HG03135 (cell line): ENCODE measurements around the gene STARD13.

ENCODE experiments used
- ATAC-seq: cut with Tn5 transposase; IDR thresholded peaks from one replicate; pipeline ENCODE4 v1.9.1; 2021; ENCODE audit warnings: mild to moderate bottlenecking, moderate library complexity; ENCODE audit not compliant: unreplicated experiment

Gene STARD13

DNA sequence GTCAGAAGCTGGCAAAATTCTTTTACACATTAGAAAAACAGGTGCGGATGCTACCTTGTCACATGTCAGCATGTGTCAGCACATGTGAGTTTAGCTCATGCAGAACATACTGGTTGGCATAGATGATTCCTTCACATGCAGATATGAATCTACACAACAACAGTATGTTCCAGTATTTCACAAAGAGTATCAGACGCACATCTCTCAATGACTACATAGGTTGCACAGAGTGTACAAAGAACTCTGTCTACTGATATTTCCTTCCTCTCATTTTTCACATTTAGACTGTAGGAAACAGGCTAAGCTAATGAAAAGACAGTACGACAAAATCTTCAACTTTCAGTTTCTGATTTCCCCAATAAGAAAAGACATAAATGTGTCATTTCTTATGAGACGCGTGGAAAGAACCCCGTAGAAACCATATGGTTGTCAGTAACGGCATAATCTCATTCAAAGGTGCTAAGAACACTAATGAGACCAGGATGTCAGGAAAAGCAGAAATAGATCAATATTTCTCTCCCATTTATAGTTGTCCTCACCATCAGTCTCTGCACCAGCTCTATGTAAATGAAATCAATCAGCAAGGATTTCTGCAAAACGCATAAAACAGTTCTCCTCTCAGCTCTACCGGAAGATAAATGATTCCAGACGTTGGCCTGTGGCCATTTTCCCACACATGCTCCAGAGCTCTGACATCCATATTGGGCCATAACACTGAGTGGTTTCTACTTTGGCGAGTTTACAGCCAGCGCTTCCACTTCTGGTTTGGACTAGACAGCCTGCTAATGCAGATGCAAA is 81.2 kb downstream of the STARD13 start:
- ATAC-seq = peak; percentile 38

DNA sequence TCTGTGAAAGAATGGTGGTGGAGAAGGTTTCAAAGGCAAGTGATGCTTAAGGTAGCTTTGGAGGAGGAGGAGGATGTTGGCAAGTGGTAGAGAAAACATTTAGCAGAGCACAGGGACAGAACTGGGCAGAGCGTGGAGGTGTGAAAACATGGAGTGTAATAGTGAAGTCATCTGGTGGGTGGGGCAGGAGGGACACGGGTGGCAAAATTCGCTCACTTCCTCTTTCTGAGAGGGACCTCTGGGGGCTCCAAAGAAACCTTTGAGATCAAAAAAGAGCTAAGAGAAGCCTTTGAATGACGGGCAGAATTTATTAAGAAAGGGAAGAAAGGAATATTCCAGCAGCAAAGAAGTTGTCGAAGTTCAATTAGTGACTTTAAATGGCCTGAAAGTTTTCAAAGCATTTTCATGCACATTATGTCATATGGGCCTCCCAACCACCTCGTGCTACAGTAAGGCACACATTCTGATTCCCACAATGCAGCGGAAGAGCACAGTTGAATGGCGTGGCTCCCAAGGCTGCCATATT is 82.8 kb downstream of the STARD13 start:
- no peak for ATAC-seq

DNA sequence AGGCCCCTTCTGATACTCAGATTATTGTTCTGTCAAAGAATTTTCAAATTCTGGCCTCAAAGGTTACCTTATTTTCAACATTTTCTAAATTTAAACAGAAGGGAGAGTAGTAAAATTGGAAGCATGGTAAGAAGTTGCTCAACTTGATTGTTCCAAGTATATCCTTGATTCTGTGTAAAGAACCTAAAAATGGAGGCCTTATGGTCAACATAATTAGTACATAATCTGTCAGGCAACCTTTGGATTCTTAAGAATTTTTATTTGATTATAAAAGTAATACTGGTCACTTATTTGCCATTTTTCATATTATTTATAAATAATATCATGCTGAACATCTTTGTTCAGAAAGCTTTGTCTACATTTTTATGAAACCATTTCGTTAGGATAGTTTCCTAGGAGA is 83.9 kb downstream of the STARD13 start:
- no peak for ATAC-seq

DNA sequence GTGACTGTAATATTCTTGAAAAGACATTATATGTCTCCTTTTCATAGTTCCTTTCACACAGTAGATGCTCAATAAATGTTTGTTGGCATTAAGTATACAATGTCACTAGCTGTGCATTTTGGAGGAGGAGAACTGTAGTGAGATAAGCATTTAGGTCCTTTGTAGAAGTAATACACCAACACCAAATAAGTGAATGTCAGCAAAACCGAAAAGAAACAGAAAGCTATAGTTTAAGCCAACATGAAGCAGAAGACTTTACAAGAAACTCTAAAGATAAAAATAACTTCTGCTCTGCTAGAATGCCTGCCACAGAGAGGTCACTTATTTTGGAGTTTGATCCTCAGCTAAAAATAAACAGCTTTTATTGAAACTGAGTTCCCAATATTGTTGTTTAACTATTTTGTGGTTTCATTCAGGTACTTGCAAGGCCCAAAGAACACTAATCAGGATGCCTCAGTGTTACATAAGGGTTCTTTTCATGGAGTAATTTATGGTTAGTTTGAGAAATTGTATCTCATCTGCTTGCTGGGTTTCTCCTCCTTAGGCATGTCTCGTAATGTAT is 86.2 kb downstream of the STARD13 start:
- ATAC-seq = no peak

DNA sequence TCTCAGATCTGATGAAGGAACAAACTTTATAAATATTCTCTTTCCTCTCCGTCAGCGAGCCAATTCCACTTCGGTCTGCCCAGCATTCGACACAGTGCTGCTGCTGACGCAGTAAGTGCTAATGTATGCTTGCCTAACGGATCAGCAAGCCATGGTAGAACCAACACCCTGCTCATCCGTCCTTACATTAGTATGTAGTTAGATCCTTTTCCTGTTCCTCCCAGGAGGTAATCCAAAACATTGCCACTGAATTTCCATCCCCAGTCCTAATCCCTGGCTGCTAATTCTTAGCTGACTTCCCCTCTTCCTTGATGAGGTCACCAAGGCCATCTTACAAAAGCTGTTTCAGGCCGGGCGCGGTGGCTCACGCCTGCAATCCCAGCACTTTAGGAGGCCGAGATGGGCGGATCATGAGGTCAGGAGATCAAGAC is 88.0 kb downstream of the STARD13 start:
- no peak for ATAC-seq

DNA sequence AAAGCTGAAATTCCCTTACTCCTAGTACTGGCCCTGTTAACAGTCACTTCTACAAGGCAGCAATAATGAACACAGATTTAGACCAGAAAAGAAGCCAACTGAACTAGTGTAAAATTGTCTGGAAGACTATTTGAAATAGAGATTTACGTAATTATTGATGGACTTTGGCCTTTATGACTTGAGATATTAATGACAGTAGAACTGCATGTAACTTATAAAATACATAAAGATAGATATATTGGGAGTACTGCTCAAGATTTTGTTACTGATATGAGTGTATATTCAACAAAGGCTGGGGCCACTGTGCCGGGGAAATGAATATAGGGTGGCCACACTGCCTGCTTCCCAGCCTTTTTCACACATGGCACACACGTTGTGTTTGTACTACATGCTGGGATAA is 88.8 kb downstream of the STARD13 start:
- no peak for ATAC-seq

DNA sequence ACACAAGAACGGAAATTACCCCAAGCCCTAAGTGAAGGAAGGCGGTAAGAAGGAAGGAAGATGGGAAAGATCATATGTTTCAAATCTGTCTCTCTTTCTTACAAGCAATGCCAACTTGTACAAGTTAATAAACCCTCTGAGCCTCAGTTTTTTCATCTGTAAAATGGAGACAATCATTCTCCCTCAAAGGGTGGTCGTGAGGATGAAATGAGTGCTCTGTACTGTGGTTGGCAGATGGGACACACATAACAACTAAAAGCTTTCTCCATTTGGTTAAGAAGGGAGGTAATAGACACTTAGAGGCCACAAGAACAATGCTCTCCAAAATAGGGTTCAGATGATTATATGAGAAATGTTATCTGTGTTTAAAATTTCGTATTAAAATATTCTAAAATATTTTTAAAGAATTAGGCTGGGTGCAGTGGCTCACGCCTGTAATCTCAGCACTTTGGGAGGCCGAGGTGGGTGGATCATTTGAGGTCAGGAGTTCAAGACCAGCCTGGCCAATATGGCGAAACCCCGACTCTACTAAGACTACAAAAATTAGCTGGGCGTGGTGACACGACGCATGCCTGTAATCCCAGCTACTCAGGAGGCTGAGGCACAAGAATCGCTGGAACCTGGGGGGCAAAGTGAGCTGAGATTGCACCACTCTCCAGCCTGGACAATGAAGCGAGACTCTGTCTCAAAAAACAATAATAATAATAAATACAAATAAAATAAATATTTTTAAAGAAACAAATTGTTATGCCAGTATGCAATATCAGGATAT is 89.7 kb downstream of the STARD13 start:
- ATAC-seq = no peak

DNA sequence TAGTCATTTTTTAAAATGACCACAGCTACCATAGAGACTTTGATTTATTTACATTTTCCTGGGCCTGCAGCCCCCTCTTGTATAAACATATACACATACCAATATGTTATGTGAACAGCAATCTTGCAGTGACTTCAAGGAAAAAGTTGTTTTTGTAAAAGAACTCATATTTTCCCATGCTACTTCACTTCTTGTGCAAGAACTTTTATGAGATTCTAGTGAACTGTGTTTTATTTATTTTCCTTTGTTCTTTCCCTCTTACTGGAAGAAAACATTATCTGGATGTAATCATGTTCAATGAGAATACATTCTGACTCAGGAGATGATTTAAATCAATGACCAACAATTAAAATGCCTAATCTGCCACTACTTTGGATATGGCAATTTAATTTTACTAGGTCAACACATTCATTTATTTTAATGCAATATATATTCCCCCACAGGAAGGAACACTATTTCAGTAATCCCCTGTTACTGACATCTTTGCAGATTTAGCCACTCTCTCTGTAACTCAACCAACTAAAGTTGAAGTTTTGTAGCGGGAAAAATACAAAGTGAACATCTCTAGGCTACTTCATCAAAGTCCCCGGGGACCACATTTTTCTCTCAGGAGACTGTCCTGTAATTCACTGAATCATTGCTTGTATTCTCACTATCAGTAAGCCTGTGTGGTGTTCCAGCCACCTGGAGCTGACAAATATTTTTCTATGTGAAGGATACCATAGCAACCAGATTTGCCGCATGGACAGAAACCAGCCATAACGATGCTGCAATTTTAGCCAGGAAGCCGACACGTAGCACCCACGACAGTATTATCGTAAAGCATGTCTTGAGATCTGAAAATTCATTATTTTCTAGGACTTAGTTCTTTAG is 90.5 kb downstream of the STARD13 start:
- ATAC-seq = peak; percentile 82

DNA sequence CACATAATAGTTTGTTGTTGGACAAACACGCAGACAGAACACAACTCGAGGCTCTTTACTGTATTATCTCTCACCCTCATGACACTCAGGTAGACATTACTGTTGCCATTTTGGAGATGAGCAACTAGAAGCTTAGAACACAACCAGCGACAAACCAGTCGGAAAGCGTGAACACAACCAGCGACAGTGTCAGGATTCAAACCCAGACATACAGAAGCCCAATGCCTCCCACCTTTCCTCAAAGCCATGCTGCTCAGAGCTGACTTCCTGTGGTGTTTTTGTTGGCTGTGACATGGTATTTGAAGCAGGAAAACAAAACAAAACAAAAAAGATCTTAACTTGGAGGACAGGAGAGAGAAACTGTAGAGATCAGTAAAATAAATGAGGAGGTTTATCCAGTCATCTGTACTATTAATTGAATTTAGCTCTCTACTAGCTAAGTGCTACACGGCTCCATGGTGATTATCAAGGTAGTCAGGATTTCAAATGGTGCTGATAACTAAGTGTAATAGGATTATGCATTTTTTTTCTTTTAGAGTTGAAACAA is 92.1 kb downstream of the STARD13 start:
- ATAC-seq = no peak

DNA sequence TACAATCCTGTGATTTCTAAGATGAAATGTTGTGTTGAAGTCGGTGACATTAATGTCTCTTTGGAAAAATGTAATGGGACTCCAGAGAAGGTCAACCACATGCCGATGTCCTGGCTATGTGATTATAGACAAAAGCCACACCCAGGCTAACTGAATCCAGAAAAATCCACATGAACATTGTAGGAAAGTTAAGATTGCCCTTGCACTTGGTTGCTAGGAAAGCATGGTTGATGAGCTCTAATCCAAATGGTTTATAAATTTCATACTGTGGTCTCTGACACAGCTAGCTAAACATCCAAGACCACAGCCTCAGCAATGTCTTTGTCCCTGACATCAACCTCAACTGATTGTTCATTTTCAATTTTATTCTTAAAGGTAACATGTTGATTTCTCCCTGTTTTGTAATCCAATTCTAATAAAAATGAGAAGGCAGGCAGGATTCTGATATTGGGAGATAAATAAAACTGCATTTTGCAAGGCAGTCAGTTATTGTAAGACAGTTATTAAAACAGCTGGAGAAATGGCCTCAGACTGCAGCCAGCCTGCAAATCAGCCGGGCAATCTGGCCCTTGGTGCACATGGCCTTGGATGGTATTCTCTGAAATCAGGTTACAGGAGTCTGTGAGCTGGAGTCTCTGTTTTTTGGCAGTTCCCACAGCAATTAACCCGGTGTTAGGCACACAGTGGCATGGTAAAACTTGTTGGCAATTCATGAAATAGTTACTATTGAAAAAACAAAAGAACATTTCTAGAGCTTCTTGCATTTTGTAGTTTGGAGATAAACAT is 93.9 kb downstream of the STARD13 start:
- no peak for ATAC-seq

DNA sequence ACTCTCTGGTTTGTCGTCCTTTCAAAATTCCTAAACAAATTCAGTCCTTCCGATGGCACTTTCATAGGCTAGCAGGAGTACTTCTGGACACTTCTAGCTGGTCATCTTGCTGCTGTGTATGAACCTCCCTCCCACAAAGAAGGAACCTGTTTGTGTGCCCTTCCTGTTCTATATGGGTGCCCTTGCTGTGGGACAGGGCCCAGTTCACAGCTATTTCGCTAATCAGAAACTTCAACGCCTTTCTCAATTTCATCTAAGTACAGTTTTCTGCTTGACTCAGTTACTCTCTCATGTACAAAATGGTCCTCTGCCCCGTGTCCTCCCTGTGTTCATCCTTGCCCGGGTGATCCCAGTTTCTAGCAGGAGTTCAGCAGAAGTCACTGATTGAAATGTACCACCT is 96.1 kb downstream of the STARD13 start:
- ATAC-seq = no peak

DNA sequence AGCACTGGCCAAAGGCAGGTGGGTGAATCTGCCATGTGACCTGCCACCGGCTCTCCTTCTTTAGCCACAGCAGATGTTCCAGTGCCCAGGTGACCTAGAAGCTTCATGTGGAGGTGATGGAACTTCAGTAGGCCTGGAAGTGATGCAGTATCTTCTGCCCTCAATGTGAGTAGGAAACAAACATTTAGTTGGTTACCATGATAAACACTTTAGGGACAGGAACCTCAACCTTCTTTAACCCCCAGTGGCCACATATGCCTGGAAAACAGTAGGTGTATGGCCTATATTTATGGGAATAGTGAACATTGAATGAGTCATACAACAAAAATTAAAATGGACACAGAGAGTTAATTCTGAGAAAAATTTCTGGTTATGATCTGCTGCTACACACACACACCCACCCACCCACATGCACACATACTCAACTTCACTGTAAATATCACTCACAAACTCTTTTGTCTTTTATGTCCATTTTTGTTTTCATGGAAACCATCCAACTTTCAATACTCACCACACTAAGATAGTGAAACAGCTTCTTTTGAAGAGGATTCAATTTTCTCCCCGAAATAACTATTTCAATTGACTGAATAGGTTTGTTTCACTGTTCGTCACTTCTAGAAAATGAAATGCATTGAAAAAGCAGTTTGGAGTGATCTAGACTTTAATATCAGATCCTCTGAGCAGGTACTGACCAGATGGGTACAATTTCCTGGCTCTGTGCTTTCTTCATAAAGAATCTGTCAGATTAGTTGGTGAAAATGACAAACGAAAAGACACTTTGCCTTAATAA is 97.3 kb downstream of the STARD13 start:
- ATAC-seq = peak; percentile 52

DNA sequence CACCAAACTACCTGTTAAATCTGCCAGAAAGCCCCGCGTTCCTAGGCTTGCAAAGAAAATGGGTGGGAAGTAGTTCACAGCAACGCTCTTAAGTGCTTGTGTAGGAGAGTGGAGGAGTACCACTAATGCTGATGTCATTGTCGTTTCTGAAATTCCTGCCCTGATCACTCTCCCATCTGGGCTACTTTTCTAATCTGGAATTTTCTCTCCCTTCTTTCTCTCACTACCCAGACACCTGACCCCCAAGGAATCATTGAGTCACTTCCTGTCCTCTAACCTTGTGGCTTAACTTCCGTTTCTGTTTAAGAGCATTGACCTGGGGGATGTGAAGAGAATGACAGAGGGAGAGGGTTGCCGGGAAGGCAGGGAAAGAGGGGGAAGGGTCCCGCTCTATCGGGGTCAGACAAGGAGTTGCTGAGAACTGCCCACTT is 98.7 kb downstream of the STARD13 start:
- no peak for ATAC-seq

DNA sequence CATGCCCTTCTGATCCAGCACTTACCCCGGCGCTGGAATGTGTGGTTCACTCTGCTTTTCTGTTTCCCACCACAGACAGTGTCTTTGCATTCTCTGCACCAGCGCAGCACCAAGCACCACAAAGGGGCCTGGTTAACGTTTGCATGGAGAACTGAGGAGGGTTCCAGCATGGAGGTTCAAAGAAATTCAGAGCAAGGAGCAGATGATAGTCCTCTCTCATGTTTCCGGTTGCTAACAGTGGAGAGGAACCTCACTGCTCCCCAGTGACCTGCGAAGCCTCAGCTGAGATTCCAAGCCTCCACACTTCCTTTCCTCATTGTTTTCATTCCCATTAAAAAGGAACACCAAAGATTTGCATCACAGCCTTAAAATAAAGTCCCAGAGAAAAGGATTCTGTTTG is 99.7 kb downstream of the STARD13 start:
- ATAC-seq = no peak

DNA sequence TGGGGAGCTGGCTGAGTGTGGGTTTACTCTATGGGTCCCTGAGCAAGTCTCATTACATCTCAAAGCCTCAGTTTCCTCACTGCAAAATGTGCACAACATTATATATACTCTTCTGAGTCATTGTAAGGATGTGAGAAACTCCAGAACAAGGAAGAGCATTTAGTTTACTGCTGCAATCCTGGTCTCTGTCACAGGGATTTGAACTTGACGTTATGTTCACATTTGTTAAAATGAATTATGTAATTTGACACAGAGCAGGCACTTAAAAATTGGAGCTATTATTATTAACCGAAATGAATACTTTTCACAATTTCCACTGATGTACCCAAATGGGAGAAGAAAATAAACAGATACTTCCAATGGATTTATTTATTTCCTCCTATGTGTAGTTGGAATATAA is 101.0 kb downstream of the STARD13 start:
- no peak for ATAC-seq

DNA sequence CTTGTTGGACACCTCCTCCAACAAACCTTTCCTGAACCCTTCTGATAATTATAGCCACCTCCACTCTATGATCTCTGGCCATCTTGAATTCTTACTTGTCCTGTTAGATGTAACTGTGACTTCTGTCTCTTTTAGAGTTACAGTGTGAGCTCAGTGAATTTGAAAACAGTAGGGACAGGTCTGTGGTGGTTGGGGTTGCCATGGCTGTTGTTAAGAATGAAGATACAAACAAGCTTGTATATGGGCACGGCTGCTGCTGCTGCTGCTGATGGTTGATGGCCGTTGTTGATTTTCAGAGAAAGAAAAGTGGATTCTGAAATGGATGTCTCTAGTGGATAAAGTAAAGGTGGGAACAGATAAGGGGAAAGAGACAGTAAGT is 101.5 kb downstream of the STARD13 start:
- ATAC-seq = no peak

DNA sequence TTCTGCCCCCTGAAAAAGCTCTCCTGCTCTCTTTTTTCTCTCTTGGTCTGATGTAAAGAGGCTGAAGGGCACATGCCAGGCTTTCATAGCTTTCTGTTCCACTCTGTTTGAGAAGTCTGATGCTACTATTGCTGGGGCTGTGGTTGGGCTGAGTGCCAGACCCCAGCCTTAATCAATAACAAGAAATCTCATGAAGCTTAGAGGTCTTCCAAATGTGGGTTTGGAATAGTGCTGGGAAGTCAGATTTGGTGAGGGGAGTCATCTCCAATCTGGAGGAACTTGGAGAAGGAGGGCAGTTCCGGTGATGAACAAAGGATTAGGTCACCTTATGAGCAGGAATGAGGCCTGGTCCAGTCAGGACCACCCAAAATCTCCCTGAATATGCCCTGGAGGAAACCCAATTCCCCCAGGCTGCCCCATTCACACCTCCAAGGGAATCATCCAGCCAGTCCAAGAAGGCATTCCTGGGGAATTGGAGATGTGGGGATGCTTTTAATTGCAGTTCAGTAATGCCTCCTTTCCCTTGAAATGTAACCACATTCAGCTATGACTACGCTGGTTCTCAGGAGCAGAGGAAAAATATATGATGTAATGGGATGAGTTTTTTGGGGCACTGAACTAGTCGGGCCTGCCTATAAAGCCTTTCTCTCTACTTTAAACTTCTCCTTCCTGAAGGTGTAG is 102.0 kb downstream of the STARD13 start:
- no peak for ATAC-seq

DNA sequence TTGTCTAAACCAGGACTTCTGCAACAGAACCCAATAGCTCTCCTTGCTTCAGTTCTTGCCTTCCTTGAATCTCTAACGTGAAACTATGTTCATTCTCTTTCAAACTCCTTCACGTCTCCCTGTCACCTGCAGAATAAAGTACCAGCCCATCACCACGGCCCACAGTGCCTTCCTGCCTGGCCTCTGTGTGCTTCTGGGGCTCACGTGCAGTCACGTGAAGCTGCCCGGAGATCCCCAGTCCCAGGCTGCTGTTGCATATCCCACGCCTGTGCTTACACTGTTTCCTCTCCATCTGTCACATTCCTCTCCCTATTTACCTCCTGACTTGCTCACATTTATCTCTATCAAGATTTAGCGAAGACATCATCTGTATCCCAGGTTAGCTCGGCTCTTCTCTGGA is 102.8 kb downstream of the STARD13 start:
- ATAC-seq = no peak
